Tibial artery (tissue), 4 donors: ENCODE results near the gene AP2B1.

Source experiments
- DNase-seq, 2 donors: peaks; one replicate each; pipeline ENCODE4 v3.0.0-alpha.2; 2019
- H3K27ac ChIP-seq, 2 donors: fragments of 200-600 bp; sonication (generic) in 1 of 2; 1 replicate in 1 of 2; 2 replicates in 1 of 2; pipeline ENCODE4 v1.5.1; 2018 to 2019; ENCODE audit warnings: mild to moderate bottlenecking in 1 of 2
- H3K27me3 ChIP-seq, 2 donors: fragments of 200-600 bp; sonication (generic) in 1 of 2; one replicate each; pipeline versions ENCODE4 v1.5.1 to v1.6.0; 2016 to 2019
- H3K36me3 ChIP-seq, 3 donors: fragments of 200-600 bp; sonication (generic) in 2 of 3; one replicate each; pipeline ENCODE4 v1.5.1; 2016 to 2019; ENCODE audit warnings: mild to moderate bottlenecking in 2 of 3
- H3K4me1 ChIP-seq, 4 donors: fragments of 200-600 bp; sonication (generic) in 2 of 4; 1 replicate in 3 of 4; 2 replicates in 1 of 4; pipeline ENCODE4 v1.5.1; 2016 to 2019
- H3K4me3 ChIP-seq, 2 donors: fragments of 200-600 bp; sonication (generic) in 1 of 2; 1 replicate in 1 of 2; 2 replicates in 1 of 2; pipeline ENCODE4 v1.5.1; 2018 to 2019; ENCODE audit warnings: mild to moderate bottlenecking in 2 of 2
- H3K9me3 ChIP-seq, 3 donors: fragments of 200-600 bp; sonication (generic) in 1 of 3; one replicate each; pipeline ENCODE4 v1.5.1; 2016 to 2019
- CTCF ChIP-seq, 2 experiments: fragments of 200-600 bp in 1 of 2; fragments of 450-650 bp in 1 of 2; IDR thresholded peaks; one replicate each; pipeline ENCODE4 v1.5.1; 2017 to 2019; ENCODE audit warnings: antibody characterized with exemption in 2 of 2, mild to moderate bottlenecking in 1 of 2, moderate library complexity in 1 of 2
- intact Hi-C: fragments of 100-400 bp; cut with DNase I; formaldehyde crosslinking; loops from one replicate; pipeline ENCODE4 v1.15.0; 2023; ENCODE audit warnings: low total_unique reads

AP2B1 gene

GRCh38 chr17:35614810-35615209, 27.7 kb downstream of the AP2B1 start:
- intact Hi-C loops = loop anchor here (5.0 kb wide), 1 partner anchor 117 kb away; the partner anchor contains the start of gene RASL10B

GRCh38 chr17:35616536-35616935, 29.4 kb downstream of the AP2B1 start:
- DNase-seq = no peak
- intact Hi-C loops = no loop called here
- no peaks in the 10 kb centered on the region for H3K27me3 ChIP-seq
- H3K36me3 ChIP-seq = peaks cover 8 to 29% (median 8%) of the 10 kb centered on the region in 3 donors
- no peaks in the 10 kb centered on the region for H3K4me1 ChIP-seq
- TF ChIP-seq CTCF (IDR thresholded peaks at IDR 0.05) = no peak
- no peaks in the 10 kb centered on the region for H3K9me3 ChIP-seq
- H3K27ac ChIP-seq = no peak overlapping the region
- H3K4me3 ChIP-seq = no peak overlapping the region

More at GRCh38 chr17:35614810-35615209, 27.7 kb downstream of the AP2B1 start:
- no peaks in the 10 kb centered on the region for H3K4me1 ChIP-seq
- no peak overlapping the region for H3K27ac ChIP-seq
- H3K27me3 ChIP-seq = no peaks in the 10 kb centered on the region
- DNase-seq = no peak
- no peak for TF ChIP-seq CTCF (IDR thresholded peaks at IDR 0.05)
- no peaks in the 10 kb centered on the region for H3K9me3 ChIP-seq
- no peak overlapping the region for H3K4me3 ChIP-seq
- peaks cover 19 to 37% (median 23%) of the 10 kb centered on the region in 3 donors for H3K36me3 ChIP-seq

- Histone ChIP-seq H3K27me3 (no peaks in the 10 kb centered on the region), H3K36me3 (peaks cover 0 to 20% (median under 1%) of the 10 kb centered on the region in 3 donors), H3K27ac (no peak overlapping the region), H3K4me1 (no peaks in the 10 kb centered on the region), H3K4me3 (no peak overlapping the region), H3K9me3 (no peaks in the 10 kb centered on the region)
- intact Hi-C loops = no loop called here
- no peak for DNase-seq
- TF ChIP-seq CTCF (IDR thresholded peaks at IDR 0.05) = no peak
Observed at GRCh38 chr17:35617505-35617904, 30.4 kb downstream of the AP2B1 start.

- DNase-seq = no peak
- H3K9me3 ChIP-seq = no peaks in the 10 kb centered on the region
- no peak overlapping the region for H3K4me3 ChIP-seq
- intact Hi-C loops = no loop called here
- H3K4me1 ChIP-seq = no peaks in the 10 kb centered on the region
- TF ChIP-seq CTCF (IDR thresholded peaks at IDR 0.05) = no peak
- H3K27me3 ChIP-seq = no peaks in the 10 kb centered on the region
- no peak overlapping the region for H3K27ac ChIP-seq
- peaks cover 0 to 22% (median 6%) of the 10 kb centered on the region in 3 donors for H3K36me3 ChIP-seq
Observed at GRCh38 chr17:35618628-35619027, 31.5 kb downstream of the AP2B1 start.

GRCh38 chr17:35621768-35622167, 34.6 kb downstream of the AP2B1 start:
- no peaks in the 10 kb centered on the region for H3K9me3 ChIP-seq
- H3K4me3 ChIP-seq = no peak overlapping the region
- intact Hi-C loops = loop anchor here (5.0 kb wide), 1 partner anchor 1946 kb away; no protein-coding TSS in a partner anchor
- H3K27ac ChIP-seq = no peak overlapping the region
- peaks cover 27 to 49% (median 32%) of the 10 kb centered on the region in 3 donors for H3K36me3 ChIP-seq
- no peaks in the 10 kb centered on the region for H3K27me3 ChIP-seq
- H3K4me1 ChIP-seq = no peaks in the 10 kb centered on the region
- no peak for DNase-seq
- TF ChIP-seq CTCF (IDR thresholded peaks at IDR 0.05) = no peak

GRCh38 chr17:35627417-35627816, 40.3 kb downstream of the AP2B1 start:
- TF ChIP-seq CTCF (IDR thresholded peaks at IDR 0.05) = no peak
- intact Hi-C loops = no loop called here
- no peak for DNase-seq
- no peak overlapping the region for H3K27ac ChIP-seq
- H3K4me3 ChIP-seq = no peak overlapping the region
- no peaks in the 10 kb centered on the region for H3K27me3 ChIP-seq
- H3K36me3 ChIP-seq = peaks cover 57 to 79% (median 66%) of the 10 kb centered on the region in 3 donors
- H3K4me1 ChIP-seq = no peaks in the 10 kb centered on the region
- H3K9me3 ChIP-seq = no peaks in the 10 kb centered on the region
